DMS153 treated with DMSO at 0.1 percent for 48 hours (cell line): Measurements from ENCODE around the gene CADM1.

ENCODE experiments used
- DNase-seq: peaks from one replicate; lab custom pipeline; 2025; ENCODE audit not compliant: unreplicated experiment; lab: John Stamatoyannopoulos, UW

Gene CADM1

GRCh38 chr11:115325523-115325922, 178.7 kb downstream of the CADM1 start:
- no peak for DNase-seq

GRCh38 chr11:115324581-115325432, 179.4 kb downstream of the CADM1 start:
- DNase-seq = peak; percentile 69

GRCh38 chr11:115322553-115323203, 181.5 kb downstream of the CADM1 start:
- DNase-seq = no peak

GRCh38 chr11:115321605-115322289, 182.5 kb downstream of the CADM1 start:
- no peak for DNase-seq

- peak; percentile 50 for DNase-seq
Measured at GRCh38 chr11:115317277-115318185, 186.7 kb downstream of the CADM1 start.

- DNase-seq = no peak
Measured at GRCh38 chr11:115316696-115317095, 187.5 kb downstream of the CADM1 start.

GRCh38 chr11:115314330-115314920, 189.8 kb downstream of the CADM1 start:
- DNase-seq = no peak

- DNase-seq = no peak
Measured at GRCh38 chr11:115313224-115313838, 190.9 kb downstream of the CADM1 start.

GRCh38 chr11:115311949-115312348, 192.3 kb downstream of the CADM1 start:
- no peak for DNase-seq

- no peak for DNase-seq
Measured at GRCh38 chr11:115306689-115307088, 197.5 kb downstream of the CADM1 start.

- DNase-seq = no peak
Measured at GRCh38 chr11:115304774-115305472, 199.3 kb downstream of the CADM1 start.

- no peak for DNase-seq
Measured at GRCh38 chr11:115303929-115304531, 200.2 kb downstream of the CADM1 start.

- no peak for DNase-seq
Measured at GRCh38 chr11:115302946-115303703, 201.1 kb downstream of the CADM1 start.

GRCh38 chr11:115300660-115301428, 203.4 kb downstream of the CADM1 start:
- DNase-seq = no peak

- DNase-seq = no peak
Measured at GRCh38 chr11:115298300-115299012, 205.8 kb downstream of the CADM1 start.

- peak; percentile 25 for DNase-seq
Measured at GRCh38 chr11:115297330-115297729, 206.9 kb downstream of the CADM1 start.

- DNase-seq = no peak
Measured at GRCh38 chr11:115291325-115291724, 212.9 kb downstream of the CADM1 start.
